Measurements from ENCODE around the gene SH3BP4.

DNA sequence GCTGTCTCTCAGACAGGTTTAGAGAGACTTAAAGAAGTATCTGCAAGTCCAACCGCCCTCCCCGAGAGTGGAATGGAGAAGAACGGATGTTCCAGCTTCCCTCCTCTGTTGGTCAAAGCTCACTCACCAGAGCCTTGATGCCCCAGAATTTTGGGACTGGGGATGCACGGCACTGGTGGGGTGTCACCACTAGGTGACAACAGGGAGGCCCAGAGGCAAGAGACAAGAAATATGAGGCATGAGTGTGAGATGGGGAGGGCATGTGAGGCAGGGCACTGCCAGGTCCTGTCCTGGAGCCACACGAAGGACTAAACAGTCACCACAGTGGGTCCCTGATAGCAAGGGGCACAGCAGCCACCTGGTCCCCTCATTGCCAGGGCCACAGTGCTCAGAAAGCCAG, 35.1 kb upstream of the SH3BP4 start:
- TF ChIP-seq EP300 (IDR thresholded peaks at IDR 0.05; ENCODE audit: low read depth), result no peak
- no peak for TF ChIP-seq POLR2A (IDR thresholded peaks at IDR 0.05)
- TF ChIP-seq, protein P1, sequence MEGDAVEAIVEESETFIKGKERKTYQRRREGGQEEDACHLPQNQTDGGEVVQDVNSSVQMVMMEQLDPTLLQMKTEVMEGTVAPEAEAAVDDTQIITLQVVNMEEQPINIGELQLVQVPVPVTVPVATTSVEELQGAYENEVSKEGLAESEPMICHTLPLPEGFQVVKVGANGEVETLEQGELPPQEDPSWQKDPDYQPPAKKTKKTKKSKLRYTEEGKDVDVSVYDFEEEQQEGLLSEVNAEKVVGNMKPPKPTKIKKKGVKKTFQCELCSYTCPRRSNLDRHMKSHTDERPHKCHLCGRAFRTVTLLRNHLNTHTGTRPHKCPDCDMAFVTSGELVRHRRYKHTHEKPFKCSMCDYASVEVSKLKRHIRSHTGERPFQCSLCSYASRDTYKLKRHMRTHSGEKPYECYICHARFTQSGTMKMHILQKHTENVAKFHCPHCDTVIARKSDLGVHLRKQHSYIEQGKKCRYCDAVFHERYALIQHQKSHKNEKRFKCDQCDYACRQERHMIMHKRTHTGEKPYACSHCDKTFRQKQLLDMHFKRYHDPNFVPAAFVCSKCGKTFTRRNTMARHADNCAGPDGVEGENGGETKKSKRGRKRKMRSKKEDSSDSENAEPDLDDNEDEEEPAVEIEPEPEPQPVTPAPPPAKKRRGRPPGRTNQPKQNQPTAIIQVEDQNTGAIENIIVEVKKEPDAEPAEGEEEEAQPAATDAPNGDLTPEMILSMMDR (IDR thresholded peaks at IDR 0.05), result no peak

Measured in transverse colon (tissue), 3 donors.